ENCODE measurements around the gene ARIH2.
A peak's percentile ranks its signal among the peaks of the same experiment; 100 is the strongest.

ARIH2 gene

DNA sequence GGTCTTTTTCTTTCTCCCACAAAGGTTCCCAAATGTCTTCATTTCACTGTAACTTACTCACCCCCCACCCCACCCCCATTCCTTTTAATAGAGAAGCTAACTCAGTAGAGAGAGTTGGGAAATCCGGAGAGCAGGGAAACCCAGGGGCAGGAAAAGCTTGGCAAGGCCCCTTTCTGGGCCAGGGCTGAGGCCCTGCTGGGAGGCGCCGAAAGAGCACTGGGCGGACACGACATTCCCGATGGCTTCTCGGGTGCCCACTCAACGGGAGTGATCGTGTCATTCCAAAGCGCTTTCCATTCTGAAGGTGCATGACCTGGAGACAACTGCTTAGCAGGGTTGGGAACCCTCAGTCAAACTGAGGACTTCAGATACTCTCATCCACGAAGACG, 101.3 kb downstream of the ARIH2 start:
- no peak for DNase-seq (ENCODE audit: low read depth in 2 of 2)

DNA sequence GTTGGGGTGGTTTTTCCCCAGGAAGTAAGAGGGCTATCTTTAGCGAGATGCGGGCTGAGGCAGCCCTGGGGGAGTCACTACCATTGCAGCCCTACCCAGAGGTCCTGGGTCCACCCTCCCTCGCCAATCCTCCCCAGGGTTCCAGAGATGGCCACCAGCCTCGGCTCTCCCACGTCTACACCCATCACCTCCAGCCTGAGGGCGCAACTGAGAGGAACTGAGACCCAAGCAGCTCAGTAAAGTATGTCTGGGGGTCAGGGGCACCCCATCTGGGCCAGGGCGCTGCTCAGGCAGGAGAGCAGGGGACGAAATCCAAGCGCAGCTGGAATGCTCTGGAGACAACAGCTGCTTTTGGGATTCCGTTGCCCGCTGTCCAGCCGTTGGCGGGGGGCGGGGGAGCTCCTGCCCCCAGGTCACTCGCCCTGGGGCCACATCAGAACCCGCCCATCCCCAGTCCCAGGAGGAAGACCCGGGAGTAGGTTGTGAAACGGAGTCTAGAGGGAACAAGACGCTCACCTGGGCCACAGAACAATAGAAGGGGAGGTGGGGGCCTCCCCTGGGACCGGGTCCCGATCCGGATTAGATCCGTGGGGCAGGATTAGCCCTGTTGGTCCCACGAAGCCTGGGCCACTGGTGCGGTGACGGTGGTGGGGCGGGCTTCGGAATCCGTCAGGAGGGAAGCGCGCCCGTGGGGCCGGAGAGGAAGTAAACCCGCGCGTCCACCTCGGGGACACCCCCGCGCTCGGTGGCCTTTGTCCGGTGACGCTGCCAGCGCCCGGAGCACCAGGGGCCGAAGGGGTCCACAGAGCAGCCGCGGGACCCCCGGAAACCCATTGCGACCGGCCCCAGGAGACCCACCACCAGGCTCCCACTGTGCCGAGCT, 101.9 kb downstream of the ARIH2 start:
- no peak for DNase-seq (ENCODE audit: low read depth in 2 of 2)

DNA sequence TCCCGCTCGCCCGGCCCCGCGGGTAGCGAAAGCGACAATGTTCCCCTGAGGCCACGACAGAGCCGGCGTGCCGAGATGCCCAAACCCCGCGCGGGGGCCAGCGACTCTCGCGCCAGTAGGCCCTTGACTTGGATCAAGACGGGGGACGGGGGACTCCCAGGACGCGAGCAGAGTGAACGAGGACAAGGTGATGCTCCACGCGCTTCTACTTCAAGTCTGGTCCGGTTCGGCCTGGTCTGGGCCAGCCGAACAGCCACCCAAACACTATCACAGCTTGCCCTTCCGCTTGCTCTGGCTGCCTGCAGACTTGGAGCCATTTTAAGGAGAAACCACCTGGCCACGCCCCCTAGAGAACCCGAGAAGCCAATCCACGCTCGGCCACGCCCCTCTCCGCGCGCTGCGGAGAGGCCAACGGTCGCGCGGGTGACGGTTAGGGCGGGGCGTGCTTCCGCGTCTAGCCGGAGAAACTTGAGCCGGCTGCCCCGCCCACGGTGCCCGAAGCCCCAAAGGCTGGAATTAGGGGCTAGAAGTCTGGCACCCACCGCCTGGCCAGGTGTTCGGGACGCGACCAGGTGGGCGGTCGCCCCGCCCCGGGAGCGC, 102.7 kb downstream of the ARIH2 start:
- DNase-seq (ENCODE audit: low read depth in 2 of 2), result peak; percentile 97 to 98

DNA sequence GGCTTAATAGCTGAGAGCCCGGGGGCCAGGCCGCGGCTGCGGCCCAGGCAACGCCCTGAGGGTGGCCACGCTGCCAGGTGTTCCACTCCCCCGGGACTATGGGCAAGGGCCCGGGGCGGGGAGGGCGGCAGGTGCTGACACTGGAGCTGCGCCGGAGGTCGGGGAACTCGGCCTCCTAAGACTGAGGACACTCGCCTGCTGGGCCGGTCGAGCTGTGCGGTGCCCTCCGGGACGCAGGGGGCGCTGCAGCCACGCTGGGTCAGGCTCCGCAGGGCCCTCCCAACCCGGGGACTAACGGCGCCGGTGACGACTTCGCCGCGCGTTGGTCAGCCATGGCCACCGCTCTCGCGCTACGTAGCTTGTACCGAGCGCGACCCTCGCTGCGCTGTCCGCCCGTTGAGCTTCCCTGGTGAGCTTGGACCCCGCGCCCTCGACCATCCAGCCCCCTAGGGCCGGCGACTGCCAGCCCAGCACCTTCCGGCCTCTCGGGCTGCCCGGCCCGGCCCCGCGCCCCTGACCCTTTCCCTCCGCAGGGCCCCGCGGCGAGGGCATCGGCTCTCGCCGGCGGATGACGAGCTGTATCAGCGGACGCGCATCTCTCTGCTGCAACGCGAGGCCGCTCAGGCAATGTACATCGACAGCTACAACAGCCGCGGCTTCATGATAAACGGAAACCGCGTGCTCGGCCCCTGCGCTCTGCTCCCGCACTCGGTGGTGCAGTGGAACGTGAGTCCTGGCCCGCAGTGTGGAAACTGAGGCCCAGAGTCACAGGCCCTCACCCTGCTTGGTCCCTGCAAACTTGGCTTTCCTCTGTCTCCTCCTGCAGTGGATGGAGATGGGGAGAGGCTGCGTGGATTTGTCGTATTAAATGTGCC, 103.4 kb downstream of the ARIH2 start, which contains the start of gene NDUFAF3:
Gene NDUFAF3 (plus strand): TSS at position 309 of the 875 bp plus-strand sequence. CDS start 24 bp downstream, at position 333.
- peak; percentile 90 for DNase-seq (ENCODE audit: low read depth in 2 of 2)

DNA sequence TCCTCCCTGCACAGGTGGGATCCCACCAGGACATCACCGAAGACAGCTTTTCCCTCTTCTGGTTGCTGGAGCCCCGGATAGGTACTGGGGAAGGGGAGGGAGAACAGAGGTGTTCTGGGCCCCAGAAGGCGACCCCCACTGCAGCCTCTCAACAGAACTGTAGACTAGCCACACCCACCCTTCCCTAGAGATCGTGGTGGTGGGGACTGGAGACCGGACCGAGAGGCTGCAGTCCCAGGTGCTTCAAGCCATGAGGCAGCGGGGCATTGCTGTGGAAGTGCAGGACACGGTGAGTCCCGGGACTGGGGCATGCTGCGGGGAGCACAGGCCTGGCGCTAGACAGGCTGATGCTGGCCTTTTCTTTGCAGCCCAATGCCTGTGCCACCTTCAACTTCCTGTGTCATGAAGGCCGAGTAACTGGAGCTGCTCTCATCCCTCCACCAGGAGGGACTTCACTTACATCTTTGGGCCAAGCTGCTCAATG, 104.1 kb downstream of the ARIH2 start:
- DNase-seq (ENCODE audit: low read depth in 2 of 2), result no peak

DNA sequence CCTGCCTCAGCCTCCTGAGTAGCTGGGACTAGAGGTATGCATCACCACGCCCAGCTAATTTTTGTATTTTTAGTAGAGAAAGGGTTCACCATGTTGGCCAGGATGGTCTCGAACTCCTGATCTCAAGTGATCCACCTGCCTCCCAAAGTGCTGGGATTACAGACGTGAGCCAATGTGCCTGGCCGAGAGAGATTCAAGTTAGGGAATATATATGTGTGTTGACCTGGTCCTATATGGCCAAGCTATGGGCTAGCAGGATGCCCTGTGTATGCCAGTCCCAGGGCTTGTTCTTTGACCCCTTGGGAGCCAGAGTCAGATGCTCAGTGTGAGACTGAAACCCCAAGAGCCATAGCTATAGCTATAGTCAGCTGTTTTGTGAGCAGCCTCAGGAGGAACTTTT, 105.1 kb downstream of the ARIH2 start:
- no peak for DNase-seq (ENCODE audit: low read depth in 2 of 2)

DNA sequence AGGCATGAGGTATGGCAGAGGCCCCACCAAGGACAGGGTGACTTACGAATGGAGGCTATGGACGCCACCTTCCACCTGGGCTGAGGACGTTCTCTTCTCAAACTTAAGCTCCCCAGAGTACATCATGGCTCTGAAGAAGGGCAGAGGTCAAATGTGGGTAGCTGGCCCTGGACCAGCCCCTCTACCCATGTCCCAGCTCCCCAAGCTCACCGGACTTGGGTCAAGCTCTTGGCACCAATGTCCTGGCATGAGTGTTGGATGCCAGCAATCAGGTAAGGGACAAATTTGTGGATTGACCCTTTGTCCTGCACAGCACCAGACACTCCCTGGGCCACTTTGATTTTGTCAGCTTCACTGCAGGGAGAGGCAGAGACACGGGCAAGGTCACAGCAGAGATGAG, 105.8 kb downstream of the ARIH2 start:
- DNase-seq (ENCODE audit: low read depth in 2 of 2), result no peak

DNA sequence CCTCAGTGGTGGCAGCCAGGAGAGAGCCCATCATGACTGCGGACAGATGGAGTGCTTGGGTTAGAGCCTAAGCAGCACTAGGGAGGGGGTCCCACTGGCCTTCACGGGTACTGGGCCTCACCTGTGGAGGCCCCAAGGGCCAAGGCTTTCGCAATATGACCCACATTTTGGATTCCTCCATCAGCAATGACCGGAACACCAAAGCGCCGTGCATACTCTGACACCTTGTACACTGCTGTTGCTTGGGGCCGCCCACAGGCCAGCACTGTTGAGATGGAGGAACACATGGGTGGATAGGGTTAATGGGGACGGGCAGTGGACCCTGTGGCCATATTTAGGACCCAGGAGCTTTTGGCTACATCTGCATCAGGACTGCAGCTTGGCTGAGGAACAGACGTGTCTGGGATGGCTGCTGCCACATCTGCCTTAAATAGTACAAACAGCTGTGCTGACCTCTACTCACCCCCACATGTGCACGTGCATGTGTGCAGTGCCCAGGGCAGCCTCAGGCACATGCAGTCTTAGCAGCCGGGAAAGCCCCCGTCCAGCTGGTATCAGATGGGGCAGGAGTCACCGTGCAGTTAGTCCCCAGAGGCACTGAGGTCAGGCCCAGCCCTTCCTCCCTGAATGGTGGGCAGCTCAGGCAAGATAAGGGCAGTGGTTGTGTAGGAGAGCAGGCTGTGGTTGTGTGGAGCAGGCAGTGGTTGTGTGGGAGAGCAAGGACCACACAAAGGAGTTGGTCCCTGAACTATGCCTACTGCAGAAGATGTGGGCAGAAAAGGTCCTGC, 106.6 kb downstream of the ARIH2 start:
- no peak for DNase-seq (ENCODE audit: low read depth in 2 of 2)

DNA sequence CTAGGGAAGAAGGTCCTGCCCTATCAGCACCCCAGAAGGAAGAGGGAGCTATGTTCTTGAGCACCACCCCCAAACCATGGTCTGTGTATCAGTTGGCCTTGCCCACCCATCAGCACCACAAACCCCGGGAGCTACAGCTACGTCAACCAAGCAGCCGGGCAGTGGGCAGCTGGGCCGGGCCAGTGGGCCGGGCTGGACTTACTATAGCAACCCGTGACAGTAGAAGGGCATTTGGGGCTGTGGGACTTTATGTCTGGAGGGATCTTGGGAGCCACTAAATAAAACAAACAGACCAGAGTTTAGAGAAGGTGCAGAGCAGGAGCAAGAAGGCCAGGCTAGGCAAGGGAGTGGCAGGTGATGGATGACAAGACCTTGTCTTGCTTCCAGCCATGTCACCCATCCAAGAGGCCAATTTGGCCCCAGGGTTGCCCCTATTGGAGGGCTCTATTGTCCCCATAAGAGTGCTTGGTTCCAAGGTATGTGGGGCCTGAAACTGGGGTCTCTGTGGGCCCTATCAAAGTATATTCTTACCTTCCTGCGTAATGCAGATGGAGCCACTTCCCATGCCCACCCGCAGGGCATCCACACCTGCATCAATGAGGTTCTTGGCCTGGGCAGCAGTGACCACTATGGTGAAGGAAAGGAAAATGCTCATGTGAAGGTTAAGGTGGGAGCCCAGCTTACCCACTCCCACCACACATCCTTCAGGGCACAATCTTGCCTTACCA, 107.3 kb downstream of the ARIH2 start:
- no peak for DNase-seq (ENCODE audit: low read depth in 2 of 2)

DNA sequence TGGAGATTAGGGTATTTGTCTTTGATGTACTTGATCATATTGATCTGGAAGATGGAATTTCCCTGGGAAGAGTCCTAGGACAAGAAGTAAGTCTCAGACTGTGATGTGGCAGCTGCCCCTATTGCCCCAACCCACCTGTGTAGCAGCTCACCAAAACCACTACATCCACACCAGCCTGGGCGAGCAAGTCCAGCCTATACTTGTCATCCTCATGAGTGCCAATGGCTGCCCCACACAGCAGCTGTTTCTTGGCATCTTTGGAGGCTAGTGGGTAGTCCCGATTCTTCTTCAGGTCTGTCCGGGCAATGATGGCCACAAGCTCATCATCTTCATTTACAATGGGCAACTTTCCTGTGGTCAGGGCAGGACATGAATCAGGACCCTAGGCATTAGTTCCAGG, 107.9 kb downstream of the ARIH2 start:
- DNase-seq (ENCODE audit: low read depth in 2 of 2), result no peak

DNA sequence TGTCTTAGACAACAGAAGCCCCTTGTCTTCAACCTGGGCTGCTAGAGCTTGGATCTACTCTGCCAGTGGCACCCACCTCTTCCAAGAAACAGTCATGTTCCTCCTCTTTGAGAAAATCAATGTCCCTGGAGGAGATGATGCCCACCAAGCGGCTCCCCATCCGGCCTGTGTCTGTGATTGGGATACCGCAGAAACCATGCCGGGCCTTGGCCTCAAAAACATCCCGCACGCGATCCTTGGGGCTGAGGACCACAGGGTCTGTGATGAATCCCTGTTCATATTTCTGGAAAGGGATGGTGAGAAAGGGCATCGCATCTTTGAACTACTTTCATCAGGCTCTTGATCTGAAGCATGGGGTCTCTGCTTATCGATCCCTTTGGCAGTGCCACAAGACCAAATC, 109.0 kb downstream of the ARIH2 start:
- no peak for DNase-seq (ENCODE audit: low read depth in 2 of 2)

DNA sequence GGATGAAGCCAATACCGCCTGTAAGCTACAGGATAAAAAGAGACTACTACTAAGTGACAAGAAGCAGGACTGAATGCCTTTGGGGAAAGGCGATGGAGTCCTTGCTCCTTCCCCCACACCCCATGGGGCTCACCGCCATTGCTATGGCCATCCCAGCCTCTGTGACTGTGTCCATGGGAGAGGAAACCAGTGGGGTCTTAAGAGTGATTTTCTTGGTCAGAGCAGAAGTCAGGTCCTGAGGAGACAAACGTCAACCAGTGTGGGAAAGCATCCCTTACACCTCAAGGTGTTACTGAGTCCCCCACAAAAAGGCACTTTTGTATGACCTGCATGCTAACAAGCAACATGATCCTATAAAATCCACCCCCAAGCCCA, 109.6 kb downstream of the ARIH2 start:
- DNase-seq (ENCODE audit: low read depth in 2 of 2), result no peak

DNA sequence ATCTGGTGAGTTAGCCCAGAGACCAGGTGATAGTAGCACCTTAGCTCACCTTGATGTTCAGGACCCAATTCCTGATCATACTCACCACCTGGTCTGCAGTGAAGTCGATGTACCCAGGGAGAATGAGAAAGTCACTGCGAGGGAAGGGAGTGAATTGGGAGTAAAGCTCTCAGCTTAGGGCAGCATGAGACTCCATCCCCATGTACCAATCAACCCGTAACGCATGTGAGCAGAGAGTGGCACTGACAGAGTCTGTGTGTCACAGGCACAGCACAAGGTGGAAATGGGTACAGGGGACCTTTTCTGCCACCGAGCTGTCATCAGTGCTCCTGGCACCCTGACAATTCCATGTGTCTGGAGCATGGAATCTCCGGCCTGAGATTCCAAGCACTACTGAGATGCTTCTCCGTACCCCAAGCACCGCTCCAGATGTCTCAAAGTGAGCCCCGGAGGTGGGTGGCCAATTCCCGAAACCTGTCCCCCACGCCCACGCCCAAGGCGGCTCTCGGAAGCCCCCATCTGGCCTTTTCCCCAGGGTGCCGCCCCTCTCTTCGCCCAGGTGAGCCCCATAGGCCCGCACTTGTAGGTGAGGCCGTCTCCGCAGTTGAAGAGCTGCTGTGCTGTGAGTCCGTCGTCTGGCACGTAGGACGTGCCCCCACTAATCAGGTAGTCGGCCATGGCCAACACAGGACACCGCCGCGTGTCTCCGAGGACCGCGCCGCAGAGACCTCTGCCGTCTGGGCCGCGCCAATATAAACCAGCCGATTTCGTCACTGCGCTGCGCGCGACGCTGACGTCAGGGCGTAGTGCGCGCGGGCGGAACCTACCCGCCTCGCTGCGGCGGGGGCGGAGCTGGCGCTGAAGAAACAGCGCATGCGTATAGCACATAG, 110.3 kb downstream of the ARIH2 start, which contains the start of gene IMPDH2:
Gene IMPDH2 (minus strand): TSS at position 726 of the 890 bp plus-strand sequence. CDS start 48 bp downstream, at position 678.
- peak; percentile 89 to 92 for DNase-seq (ENCODE audit: low read depth in 2 of 2)

DNA sequence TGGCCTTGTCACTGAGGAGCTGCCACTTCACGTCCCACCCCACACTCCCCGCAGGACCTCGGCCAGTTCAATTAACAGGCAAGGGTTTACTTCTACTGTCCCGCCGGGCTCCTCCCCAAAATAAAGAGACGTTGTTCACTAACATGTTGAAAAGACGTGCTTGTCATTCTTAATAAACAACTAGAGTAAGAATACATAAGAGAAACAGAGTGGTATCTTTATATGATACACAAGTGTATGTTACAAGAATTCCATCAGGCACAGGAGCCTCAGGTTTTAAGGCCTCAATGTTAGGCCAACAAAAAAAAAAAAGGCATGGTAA, 110.9 kb downstream of the ARIH2 start:
- no peak for DNase-seq (ENCODE audit: low read depth in 2 of 2)

DNA sequence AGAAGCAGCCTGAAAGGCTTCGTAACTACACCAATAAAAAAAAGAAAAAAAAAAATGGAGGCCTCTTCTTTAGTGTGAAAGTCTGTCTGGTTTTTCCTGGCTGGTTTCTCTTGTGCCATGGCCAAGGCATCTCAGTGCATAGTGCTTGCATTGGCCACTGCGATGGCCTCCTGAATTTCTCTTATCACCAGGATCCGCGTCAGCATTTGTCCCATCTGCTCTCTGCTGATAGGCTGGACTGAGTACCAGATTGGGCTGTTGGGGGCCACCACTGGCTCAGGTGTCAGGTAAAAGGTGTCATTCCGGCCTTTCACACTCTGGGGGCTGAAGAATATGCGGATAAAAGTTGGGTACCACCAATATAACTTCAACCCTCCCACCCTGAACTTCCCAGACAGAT, 111.7 kb downstream of the ARIH2 start:
- no peak for DNase-seq (ENCODE audit: low read depth in 2 of 2)

DNA sequence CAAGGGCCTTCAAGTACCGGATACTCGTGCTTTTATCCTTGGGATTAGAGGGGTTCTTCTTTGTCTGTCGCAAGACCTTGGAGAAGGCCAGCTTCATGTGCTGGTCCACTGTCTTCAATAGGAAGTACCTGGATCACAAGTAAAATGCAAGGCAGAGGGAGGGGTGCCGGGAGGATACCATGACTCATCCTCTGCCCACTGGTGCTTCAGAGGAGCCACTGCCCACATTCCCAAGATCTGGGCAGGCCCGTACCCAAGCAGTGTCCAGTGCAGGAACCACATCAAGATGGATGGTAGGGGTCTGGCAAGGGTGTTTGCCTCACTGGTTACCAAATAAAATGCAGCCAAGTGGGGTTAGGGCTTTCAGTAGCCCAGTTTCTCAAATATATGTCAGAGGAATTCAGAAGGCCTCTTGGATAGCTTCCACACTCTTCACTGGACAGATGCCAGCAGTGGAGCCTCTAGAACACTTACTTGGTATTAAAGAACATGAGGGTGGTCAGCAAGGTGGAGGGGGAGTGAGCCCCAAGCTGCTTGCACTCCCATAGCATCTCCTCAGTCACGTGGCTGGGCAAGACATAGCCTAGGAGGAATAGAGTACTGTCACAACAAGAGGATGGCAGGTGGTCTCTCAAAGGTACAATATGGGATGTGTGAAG, 114.1 kb downstream of the ARIH2 start:
- DNase-seq (ENCODE audit: low read depth in 2 of 2), result no peak

DNA sequence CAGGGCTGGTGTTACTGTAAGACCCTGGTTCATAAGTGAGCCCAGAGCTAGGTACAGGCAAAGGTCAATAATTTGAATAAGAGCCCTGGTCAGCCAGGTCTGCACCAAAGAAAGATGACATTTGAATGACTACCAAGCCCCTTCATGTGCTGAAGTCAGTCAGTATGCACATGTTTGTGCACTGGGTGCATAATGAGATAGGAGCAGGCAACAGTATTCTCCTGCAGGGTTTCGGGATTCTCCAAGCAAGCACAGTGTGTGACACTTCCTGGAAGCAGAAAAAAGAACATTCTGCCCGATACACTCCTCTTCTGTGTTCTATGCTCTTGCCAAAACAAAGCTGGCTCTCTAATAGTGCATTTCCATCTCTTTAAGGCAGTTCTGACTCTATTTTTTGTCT, 116.0 kb downstream of the ARIH2 start:
- DNase-seq (ENCODE audit: low read depth in 2 of 2), result no peak

DNA sequence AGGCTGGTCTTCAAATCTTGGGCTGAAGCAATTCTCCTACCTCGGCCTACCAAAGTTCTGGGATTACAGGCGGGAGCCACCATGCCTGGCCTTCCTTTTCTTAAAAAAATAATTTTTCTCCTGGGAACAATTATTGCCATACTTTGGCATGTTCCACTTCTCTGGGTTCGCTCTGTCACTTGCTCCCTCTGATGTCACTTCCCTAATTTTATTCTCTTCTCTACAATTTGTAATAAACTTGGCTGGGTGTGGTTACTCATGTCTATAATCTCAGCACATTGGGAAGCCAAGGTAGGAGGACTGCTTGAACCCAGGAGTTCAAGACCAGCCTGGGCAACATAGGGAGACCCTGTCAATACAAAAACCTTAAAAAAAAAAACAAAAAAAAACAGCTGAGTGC, 116.6 kb downstream of the ARIH2 start:
- no peak for DNase-seq (ENCODE audit: low read depth in 2 of 2)

Data from stimulated activated CD8-positive, alpha-beta memory T cell treated with anti-CD3 and anti-CD28 coated beads, Interleukin-15, amount 100 ng/mL, for 48 hours (primary cell).